Measurements from ENCODE around the gene SSR4.

Gene SSR4

DNA sequence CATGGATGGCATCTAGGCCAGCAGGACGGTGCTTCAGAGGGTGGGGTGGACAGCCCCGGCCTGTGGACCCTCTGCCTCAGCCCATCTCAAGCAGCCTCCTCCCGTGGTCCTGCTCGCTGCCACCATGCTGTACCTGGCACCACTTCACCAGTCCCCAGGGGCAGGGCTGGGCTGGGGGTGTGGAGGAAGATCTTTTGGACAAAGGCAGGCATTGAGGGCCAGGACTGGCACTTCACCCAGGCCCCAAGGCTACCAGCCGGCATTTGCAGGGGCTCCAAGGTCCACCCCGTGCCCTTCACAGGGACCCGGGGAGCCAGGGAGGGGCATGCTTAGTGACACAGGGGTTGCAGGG lies 29.7 kb upstream of the SSR4 start:
- H3K4me2 ChIP-seq (ENCODE audit: low read depth, low read length) = no peak overlapping the region
- H3K4me3 ChIP-seq (ENCODE audit: low read length) = no peak overlapping the region
- H3K9ac ChIP-seq (ENCODE audit: low read length) = no peak overlapping the region
- no peak overlapping the region for H2AFZ ChIP-seq (ENCODE audit: low read length)
- TF ChIP-seq EZH2 (optimal IDR thresholded peaks at IDR 0.05; ENCODE audit: low read depth, low read length) (no peak), EZH2phosphoT487 (IDR thresholded peaks at IDR 0.05; ENCODE audit: low read length) (no peak)
- TF ChIP-seq, protein P1, sequence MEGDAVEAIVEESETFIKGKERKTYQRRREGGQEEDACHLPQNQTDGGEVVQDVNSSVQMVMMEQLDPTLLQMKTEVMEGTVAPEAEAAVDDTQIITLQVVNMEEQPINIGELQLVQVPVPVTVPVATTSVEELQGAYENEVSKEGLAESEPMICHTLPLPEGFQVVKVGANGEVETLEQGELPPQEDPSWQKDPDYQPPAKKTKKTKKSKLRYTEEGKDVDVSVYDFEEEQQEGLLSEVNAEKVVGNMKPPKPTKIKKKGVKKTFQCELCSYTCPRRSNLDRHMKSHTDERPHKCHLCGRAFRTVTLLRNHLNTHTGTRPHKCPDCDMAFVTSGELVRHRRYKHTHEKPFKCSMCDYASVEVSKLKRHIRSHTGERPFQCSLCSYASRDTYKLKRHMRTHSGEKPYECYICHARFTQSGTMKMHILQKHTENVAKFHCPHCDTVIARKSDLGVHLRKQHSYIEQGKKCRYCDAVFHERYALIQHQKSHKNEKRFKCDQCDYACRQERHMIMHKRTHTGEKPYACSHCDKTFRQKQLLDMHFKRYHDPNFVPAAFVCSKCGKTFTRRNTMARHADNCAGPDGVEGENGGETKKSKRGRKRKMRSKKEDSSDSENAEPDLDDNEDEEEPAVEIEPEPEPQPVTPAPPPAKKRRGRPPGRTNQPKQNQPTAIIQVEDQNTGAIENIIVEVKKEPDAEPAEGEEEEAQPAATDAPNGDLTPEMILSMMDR (IDR thresholded peaks at IDR 0.05; ENCODE audit: low read length) = no peak
- no peaks in the 10 kb centered on the region for H3K9me2 ChIP-seq (replicated peaks; ENCODE audit: insufficient read depth, low read length)
- H3K27me3 ChIP-seq (replicated peaks; ENCODE audit: insufficient read depth, low read length) = peaks cover 2% of the 10 kb centered on the region; the same call in 1 of the 2 replicates
- no peaks in the 10 kb centered on the region for H3K4me1 ChIP-seq (ENCODE audit: low read length)
- H3F3A ChIP-seq (ENCODE audit: insufficient read depth, low read length) = no peaks in the 10 kb centered on the region
- no peak for DNase-seq
- H3K9me3 ChIP-seq (replicated peaks; ENCODE audit: insufficient read depth, low read length) = no peaks in the 10 kb centered on the region
- H3K27ac ChIP-seq (ENCODE audit: low read length) = no peak overlapping the region
- no peaks in the 10 kb centered on the region for H3K79me2 ChIP-seq (ENCODE audit: low read length)
- H4K20me1 ChIP-seq (ENCODE audit: insufficient read depth, low read length) = no peaks in the 10 kb centered on the region
- H3K36me3 ChIP-seq (replicated peaks; ENCODE audit: insufficient read depth, low read length) = no peaks in the 10 kb centered on the region

DNA sequence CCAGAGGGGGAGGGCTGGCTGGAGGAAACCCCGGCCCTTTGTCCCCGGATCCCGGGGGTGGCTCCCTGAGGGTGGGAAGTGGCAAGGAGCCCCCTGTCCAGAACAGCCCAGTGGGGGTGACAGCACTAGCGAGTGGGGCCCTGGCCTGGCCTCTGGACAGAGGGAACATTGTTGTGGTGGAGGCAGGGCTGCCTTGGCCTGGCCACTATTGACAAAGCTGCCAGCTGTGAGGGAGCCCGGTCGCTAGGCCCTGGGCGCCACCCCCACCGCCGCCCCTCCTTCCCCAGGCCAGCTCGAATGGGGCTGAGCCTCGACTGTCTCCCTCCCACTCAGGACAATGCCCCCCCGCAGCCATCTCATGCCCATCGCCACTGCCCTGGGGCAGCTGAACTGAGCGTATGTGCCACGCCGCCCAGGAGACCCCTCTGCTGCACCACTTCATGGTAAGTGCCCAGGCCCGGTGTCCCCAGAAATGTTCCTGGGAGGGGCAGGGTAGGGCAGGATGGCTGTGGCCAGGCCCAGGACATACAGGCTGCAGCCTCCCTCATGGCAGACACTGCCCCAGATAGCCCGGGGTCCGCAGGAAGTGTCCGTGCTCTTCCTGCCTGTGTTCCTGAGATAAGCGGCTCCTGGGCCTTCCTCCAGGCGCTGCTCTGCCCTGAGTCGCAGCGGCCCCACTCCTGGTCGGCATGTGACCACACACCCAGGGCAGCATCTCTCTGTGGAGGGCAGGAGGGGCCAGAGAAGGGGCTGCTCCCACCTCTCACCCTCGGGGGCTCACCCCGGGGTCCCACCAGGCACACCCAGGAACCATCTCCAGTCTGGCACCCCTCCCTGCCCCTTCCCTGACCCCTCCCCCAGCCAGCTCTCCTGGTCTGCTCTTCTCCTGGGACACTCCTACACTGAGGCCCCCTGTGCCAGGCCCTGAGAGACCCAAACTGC lies 29.1 kb upstream of the SSR4 start:
- Histone ChIP-seq H3K4me3 (ENCODE audit: low read length) (no peak overlapping the region), H3K9ac (ENCODE audit: low read length) (no peak overlapping the region), H2AFZ (ENCODE audit: low read length) (no peak overlapping the region)

DNA sequence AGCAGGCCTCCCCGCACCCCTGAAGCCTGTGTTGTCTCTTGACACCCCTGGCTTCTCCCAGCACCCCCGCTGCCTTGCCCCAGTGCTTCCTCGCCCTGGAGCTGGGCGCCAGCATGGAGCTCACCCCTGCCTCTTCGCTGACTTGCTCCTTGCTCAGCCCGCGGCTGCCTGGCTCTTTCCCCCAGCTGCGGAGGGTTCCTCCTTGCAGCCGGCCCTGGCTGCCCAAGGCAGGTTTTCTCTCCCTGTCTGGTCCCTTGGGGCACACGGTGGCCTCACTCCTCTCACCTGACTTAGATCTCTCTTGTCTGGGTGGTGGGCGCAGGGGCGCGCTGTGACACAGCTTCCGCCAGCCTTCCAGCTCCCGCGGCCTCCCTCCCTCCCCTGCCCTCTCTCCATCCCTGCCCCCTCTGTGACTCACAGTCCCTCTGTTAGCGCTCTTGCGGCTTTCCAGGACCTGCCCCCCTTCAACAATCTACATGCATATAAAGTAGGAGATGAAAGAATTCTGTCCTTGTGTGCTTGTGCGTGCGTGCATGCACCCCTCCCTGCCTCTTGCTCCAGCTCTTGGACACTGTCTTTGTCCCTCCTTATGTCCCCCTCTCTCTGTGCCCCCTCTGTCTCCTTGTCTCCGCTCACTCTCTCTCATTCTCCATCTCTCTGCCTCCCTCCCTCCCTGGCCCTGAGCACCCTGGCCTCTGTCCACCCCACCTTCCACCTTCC lies 28.2 kb upstream of the SSR4 start:
- H3K36me3 ChIP-seq (replicated peaks; ENCODE audit: insufficient read depth, low read length) = no peaks in the 10 kb centered on the region
- no peak for DNase-seq
- H3K9me2 ChIP-seq (replicated peaks; ENCODE audit: insufficient read depth, low read length) = no peaks in the 10 kb centered on the region
- no peaks in the 10 kb centered on the region for H3K4me1 ChIP-seq (ENCODE audit: low read length)
- no peaks in the 10 kb centered on the region for H3F3A ChIP-seq (ENCODE audit: insufficient read depth, low read length)
- no peak overlapping the region for H2AFZ ChIP-seq (ENCODE audit: low read length)
- peaks cover 13% of the 10 kb centered on the region; the same call in 1 of the 2 replicates for H3K27me3 ChIP-seq (replicated peaks; ENCODE audit: insufficient read depth, low read length)
- H3K79me2 ChIP-seq (ENCODE audit: low read length) = no peaks in the 10 kb centered on the region
- H4K20me1 ChIP-seq (ENCODE audit: insufficient read depth, low read length) = no peaks in the 10 kb centered on the region
- no peak for TF ChIP-seq EZH2 (optimal IDR thresholded peaks at IDR 0.05; ENCODE audit: low read depth, low read length)
- TF ChIP-seq, protein P1 (IDR thresholded peaks at IDR 0.05; ENCODE audit: low read length) = no peak
- TF ChIP-seq EZH2phosphoT487 (IDR thresholded peaks at IDR 0.05; ENCODE audit: low read length) = no peak
- no peaks in the 10 kb centered on the region for H3K9me3 ChIP-seq (replicated peaks; ENCODE audit: insufficient read depth, low read length)
- H3K4me2 ChIP-seq (ENCODE audit: low read depth, low read length) = no peak overlapping the region
- H3K9ac ChIP-seq (ENCODE audit: low read length) = no peak overlapping the region
- H3K27ac ChIP-seq (ENCODE audit: low read length) = no peak overlapping the region
- H3K4me3 ChIP-seq (ENCODE audit: low read length) = no peak overlapping the region

More for the DNA sequence above, 29.1 kb upstream of the SSR4 start:
- Histone ChIP-seq H3K4me1 (ENCODE audit: low read length) (no peaks in the 10 kb centered on the region), H3K4me2 (ENCODE audit: low read depth, low read length) (no peak overlapping the region), H3K79me2 (ENCODE audit: low read length) (no peaks in the 10 kb centered on the region), H3K27me3 (replicated peaks; ENCODE audit: insufficient read depth, low read length) (peaks cover 8% of the 10 kb centered on the region; the same call in 1 of the 2 replicates), H3F3A (ENCODE audit: insufficient read depth, low read length) (no peaks in the 10 kb centered on the region), H3K9me2 (replicated peaks; ENCODE audit: insufficient read depth, low read length) (no peaks in the 10 kb centered on the region), H4K20me1 (ENCODE audit: insufficient read depth, low read length) (no peaks in the 10 kb centered on the region), H3K27ac (ENCODE audit: low read length) (no peak overlapping the region), H3K9me3 (replicated peaks; ENCODE audit: insufficient read depth, low read length) (no peaks in the 10 kb centered on the region), H3K36me3 (replicated peaks; ENCODE audit: insufficient read depth, low read length) (no peaks in the 10 kb centered on the region)
- TF ChIP-seq EZH2phosphoT487 (IDR thresholded peaks at IDR 0.05; ENCODE audit: low read length) = no peak
- TF ChIP-seq EZH2 (optimal IDR thresholded peaks at IDR 0.05; ENCODE audit: low read depth, low read length) = no peak
- TF ChIP-seq, protein P1 (IDR thresholded peaks at IDR 0.05; ENCODE audit: low read length) = no peak
- DNase-seq = no peak
